Lower lobe of right lung (tissue), 2 donors: ENCODE measurements around the gene CRY1. TPM values are rescaled to one million over a fixed set of nuclear protein-coding genes. Genes with fewer than 3 reads are reported as not detected.

Experiments used
- ATAC-seq, 2 donors: fragments of 200-7000 bp; cut with Tn5 transposase; one replicate each; pipeline ENCODE4 v1.9.1; 2020 to 2022; ENCODE audit warnings: mild to moderate bottlenecking in 2 of 2, moderate library complexity in 2 of 2
- DNase-seq: peaks from one replicate; pipeline ENCODE4 v3.0.0-alpha.2; 2020
- H3K27ac ChIP-seq: fragments of 200-600 bp; one replicate; pipeline ENCODE4 v1.8.0; 2022
- H3K27me3 ChIP-seq: fragments of 200-600 bp; one replicate; pipeline ENCODE4 v1.8.0; 2022; ENCODE audit warnings: low read depth
- H3K36me3 ChIP-seq: fragments of 200-600 bp; one replicate; pipeline ENCODE4 v1.8.0; 2022; ENCODE audit warnings: mild to moderate bottlenecking
- H3K4me1 ChIP-seq: fragments of 200-600 bp; one replicate; pipeline ENCODE4 v1.8.0; 2022
- H3K4me3 ChIP-seq: fragments of 200-600 bp; one replicate; pipeline ENCODE4 v1.8.0; 2022; ENCODE audit warnings: mild to moderate bottlenecking
- H3K9me3 ChIP-seq: fragments of 200-600 bp; one replicate; pipeline ENCODE4 v1.8.0; 2022
- intact Hi-C: fragments of 100-400 bp; cut with DNase I; formaldehyde crosslinking; loops from one replicate; pipeline ENCODE4 v1.11.0; 2022
- total RNA-seq: library from RNA; stranded (reverse); fragmentation: NEBNext Ultra II Directional; extraction: Animal tissue kit (Norgen Biotek cat#: 25700); gene quantifications from one replicate; pipeline ENCODE4 v1.2.1, GENCODE V29; 2021
- TF ChIP-seq, protein P1 (sequence below): fragments of 200-600 bp; IDR thresholded peaks from one replicate; pipeline ENCODE4 v1.8.0; 2022; ENCODE audit warnings: antibody characterized with exemption, mild to moderate bottlenecking
- donor health status: DM: no; HTN: yes; CAD: no; lungs with severe emphysema.

The CRY1 gene
- total RNA-seq, 1 donor from 2014 or later, result 18.8 TPM

- Histone ChIP-seq H3K36me3 (no peaks in the 10 kb centered on the region), H3K27me3 (no peaks in the 10 kb centered on the region), H3K27ac (no peak overlapping the region), H3K4me1 (no peaks in the 10 kb centered on the region), H3K4me3 (no peak overlapping the region), H3K9me3 (no peaks in the 10 kb centered on the region)
- DNase-seq (no peak), ATAC-seq (peak in 1 of 2 donors; percentile 24)
- intact Hi-C loops, result no loop called here
- TF ChIP-seq, protein P1, sequence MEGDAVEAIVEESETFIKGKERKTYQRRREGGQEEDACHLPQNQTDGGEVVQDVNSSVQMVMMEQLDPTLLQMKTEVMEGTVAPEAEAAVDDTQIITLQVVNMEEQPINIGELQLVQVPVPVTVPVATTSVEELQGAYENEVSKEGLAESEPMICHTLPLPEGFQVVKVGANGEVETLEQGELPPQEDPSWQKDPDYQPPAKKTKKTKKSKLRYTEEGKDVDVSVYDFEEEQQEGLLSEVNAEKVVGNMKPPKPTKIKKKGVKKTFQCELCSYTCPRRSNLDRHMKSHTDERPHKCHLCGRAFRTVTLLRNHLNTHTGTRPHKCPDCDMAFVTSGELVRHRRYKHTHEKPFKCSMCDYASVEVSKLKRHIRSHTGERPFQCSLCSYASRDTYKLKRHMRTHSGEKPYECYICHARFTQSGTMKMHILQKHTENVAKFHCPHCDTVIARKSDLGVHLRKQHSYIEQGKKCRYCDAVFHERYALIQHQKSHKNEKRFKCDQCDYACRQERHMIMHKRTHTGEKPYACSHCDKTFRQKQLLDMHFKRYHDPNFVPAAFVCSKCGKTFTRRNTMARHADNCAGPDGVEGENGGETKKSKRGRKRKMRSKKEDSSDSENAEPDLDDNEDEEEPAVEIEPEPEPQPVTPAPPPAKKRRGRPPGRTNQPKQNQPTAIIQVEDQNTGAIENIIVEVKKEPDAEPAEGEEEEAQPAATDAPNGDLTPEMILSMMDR, result no peak
Measured at GRCh38 chr12:107101651-107102050, 8.3 kb upstream of the CRY1 start.

GRCh38 chr12:107099917-107100316, 6.6 kb upstream of the CRY1 start:
- no peak for ATAC-seq
- Histone ChIP-seq H3K36me3 (no peaks in the 10 kb centered on the region), H3K27me3 (no peaks in the 10 kb centered on the region), H3K9me3 (no peaks in the 10 kb centered on the region), H3K4me3 (no peak overlapping the region), H3K27ac (no peak overlapping the region), H3K4me1 (no peaks in the 10 kb centered on the region)
- TF ChIP-seq, protein P1, result no peak
- no peak for DNase-seq
- intact Hi-C loops, result no loop called here

GRCh38 chr12:107096571-107096970, 3.2 kb upstream of the CRY1 start:
- no peak overlapping the region for H3K27ac ChIP-seq
- DNase-seq (no peak), ATAC-seq (no peak)
- H3K27me3 ChIP-seq, result no peaks in the 10 kb centered on the region
- no peak overlapping the region for H3K4me3 ChIP-seq
- TF ChIP-seq, protein P1, result no peak
- H3K4me1 ChIP-seq, result peaks cover 20% of the 10 kb centered on the region
- no peaks in the 10 kb centered on the region for H3K9me3 ChIP-seq
- no peaks in the 10 kb centered on the region for H3K36me3 ChIP-seq
- intact Hi-C loops, result no loop called here

DNA sequence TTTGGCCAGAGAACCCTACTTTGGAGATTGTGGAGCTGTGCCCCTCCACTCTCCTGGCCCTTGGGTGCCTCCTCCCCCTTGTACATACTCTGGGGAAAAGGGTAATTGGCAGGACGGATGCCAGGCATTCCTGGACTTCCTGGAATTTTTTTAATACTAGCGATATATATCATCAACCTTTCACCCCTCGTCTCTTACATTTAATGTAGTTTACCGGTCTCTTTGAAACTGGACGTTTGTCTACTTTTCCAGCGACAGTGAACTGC, 767 bp upstream of the CRY1 start:
- no peaks in the 10 kb centered on the region for H3K27me3 ChIP-seq
- DNase-seq, result no peak
- peaks cover 32% of the 10 kb centered on the region for H3K4me1 ChIP-seq
- intact Hi-C loops, result no loop called here
- H3K4me3 ChIP-seq, result peak overlapping the region; percentile 67
- peak in 1 of 2 donors; percentile 19 for ATAC-seq
- H3K27ac ChIP-seq, result peak overlapping the region; percentile 94
- H3K36me3 ChIP-seq, result no peaks in the 10 kb centered on the region
- no peaks in the 10 kb centered on the region for H3K9me3 ChIP-seq
- TF ChIP-seq, protein P1, result no peak

GRCh38 chr12:107092669-107093416, 506 bp downstream of the CRY1 start:
- DNase-seq (peak; percentile 75), ATAC-seq (peak; percentile 45 to 63)
- Histone ChIP-seq H3K27me3 (no peaks in the 10 kb centered on the region), H3K4me3 (peak overlapping the region; percentile 67), H3K27ac (peak overlapping the region; percentile 94), H3K9me3 (no peaks in the 10 kb centered on the region), H3K36me3 (no peaks in the 10 kb centered on the region), H3K4me1 (peaks cover 32% of the 10 kb centered on the region)
- TF ChIP-seq, protein P1, result no peak
- intact Hi-C loops, result no loop called here
